HG03025 (cell line): Measurements from ENCODE around the gene BCL10.
"Not testable (repeated sequence)": the region's sequence is repeated elsewhere in the genome, so short reads cannot be mapped to it uniquely, and the experiment has no call there.

Experiments
- ATAC-seq: cut with Tn5 transposase; IDR thresholded peaks from one replicate; pipeline ENCODE4 v1.9.1; 2021; ENCODE audit warnings: mild to moderate bottlenecking, moderate library complexity; ENCODE audit not compliant: unreplicated experiment, low FRiP score

Gene BCL10

DNA sequence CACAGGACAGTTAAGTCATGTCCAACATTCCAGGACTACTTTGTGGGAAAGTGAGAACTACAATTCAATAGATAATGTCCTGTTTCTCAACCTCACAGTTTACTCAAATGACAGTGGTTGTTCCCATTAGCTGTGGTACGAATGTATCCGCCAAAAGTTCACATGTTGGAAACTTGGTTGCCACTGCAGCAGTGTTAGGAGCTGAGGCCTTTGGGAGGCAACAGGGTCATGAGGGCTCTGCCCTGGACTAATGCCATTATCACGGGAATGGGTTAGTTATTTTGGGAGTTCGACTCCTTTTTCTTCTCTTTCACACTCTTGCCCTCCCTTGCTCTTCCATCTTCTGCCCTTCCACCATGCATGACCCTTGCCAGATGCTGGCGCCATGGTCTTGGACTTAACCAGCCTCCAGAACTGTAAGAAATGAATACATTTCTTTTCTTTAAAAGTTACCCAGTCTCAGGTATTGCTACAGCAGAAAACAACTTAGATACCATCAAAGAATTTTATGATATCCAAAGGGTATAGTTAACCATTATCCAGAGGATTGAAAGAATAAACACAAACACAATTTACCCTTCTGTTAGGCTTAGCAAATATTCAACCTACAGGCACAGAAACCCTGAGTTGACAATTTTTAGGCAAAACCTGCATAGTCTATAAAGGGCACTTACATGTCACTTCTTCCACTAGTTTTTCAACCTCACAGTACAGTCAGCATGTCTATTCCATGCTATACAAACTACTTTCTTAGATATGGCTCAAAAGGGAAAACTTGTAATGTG, 7.4 kb downstream of the BCL10 start:
- no peak for ATAC-seq

GRCh38 chr1:85267313-85267712, 9.1 kb downstream of the BCL10 start:
- ATAC-seq, result no peak

DNA sequence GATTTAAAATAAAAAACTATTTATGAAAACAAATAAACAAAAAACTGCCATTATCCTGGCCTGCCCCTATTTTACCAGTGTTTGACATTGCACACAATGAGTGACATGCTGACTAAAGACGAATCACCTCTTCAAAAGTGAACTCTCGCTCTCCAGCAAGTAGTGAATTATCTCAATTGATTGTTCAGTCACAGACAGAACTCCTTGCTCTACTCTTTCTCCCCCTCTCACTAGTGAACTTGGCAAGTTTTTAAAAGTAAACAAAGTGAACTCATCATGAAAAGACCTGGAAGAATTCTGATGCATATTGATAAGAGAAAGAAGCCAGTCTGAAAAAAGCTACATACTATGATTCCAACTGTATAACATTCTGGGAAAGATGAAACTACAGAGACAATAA, 12.3 kb downstream of the BCL10 start:
- no peak for ATAC-seq

- no peak for ATAC-seq
Measured at GRCh38 chr1:85262985-85263384, 13.4 kb downstream of the BCL10 start.

DNA sequence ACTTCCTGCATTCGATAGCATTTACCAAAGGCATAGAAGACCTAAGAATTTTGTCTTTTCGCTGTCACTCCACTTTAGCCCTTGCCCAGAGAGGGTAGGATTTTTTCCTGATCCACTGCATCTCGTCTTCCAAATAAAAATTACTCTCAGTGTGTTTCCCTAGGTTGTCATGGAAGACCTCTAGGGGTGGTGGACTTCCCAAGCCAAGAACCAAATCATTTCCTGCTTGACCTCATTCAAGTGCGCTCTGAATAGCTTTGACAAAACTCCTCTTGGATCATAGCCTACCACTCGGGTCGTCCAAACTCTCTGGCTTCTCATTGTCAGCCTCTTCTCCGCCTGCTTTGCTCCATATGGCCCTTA, 16.5 kb downstream of the BCL10 start:
- ATAC-seq, result no peak

- peak; percentile 98 for ATAC-seq
Measured at GRCh38 chr1:85259118-85259911, 17.1 kb downstream of the BCL10 start, which contains the start of gene C1orf52. TSS of gene C1orf52 (minus strand) at chr1:85259662. CDS start at chr1:85259633, 29 bp downstream.

DNA sequence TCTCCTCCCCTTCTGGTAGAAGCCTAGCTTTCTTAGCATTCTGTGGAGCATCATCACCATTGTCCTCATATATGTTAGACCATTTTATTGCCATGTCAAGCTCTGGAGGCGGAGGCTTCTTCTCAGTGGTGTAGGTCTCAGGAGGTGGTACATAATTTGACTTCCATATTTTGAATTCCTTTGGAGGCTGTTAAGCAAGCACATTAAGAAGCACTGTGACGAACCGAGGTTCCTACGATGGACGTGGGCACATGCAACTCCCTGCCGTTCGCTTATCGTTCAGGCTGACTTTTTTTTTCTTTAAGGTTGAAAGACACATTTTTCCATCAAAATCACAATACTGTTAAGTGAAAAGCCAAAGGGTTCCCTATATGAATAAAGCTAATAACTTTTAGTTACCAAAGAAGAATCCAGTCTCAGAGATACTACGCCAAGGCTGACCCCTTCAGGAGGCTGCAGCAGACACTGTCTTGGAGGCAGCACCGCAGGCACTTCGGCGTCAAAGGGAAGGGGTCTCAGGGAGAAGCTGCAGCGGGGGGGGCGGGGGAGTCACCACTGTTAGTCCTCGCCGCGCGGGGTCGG, 17.8 kb downstream of the BCL10 start:
- ATAC-seq, result no peak

DNA sequence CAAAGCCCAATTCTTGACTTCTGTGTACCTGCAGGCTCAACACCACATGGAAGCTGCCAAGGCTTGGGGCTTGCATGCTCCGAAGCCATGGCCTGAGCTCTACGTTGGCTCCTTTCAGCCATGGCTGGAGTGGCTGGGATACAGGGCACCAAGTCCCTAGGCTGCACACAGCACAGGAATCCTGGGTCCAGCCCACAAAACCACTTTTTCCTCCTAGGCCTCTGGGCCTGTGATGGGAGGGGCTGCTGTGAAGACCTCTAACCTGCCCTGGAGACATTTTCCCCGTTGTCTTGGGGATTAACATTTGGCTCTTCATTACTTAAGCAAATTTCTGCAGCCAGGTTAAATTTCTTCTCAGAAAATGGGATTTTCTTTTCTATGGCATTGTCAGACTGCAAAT, 27.4 kb downstream of the BCL10 start:
- ATAC-seq, result not testable (repeated sequence)

DNA sequence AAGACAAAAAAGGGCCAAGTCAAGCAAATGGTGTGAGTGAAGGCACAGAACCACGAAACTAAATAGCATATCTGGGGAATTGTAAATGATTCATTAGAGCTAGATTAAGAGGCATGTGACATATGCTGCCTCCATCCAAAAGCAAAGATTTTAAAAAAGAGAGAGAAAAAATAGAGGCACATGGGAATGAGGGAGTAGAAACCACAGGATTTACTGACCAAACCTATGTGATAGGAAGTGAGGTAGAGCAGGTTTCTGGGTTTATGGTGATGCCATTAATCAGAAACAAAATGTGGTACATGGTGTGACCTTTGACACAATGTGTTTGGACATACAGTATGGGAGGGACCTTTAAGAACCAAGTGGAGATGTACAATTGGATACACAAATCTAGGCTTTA, 30.5 kb downstream of the BCL10 start:
- no peak for ATAC-seq

GRCh38 chr1:85245456-85245855, 31.0 kb downstream of the BCL10 start:
- no peak for ATAC-seq

- no peak for ATAC-seq
Measured at GRCh38 chr1:85244271-85245061, 32.0 kb downstream of the BCL10 start.

DNA sequence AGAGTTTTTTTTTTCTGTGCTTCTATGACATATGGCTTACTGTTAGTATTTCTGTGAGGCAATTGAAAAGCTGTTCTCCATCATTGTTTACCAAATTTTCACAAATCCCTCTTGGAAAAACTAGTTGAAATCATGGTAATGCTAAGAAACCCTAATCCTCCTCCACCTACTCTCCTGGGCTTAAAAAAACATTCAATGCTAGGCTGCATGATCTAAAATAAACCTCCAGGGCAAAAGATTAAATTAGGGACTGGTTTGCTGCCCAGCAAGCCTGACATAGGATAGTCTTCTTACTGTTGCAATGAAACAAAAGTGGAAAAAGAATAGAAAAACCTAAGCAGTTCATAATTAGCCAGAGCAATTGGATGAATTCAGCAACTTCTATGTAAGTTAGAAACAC, 33.1 kb downstream of the BCL10 start:
- no peak for ATAC-seq

- ATAC-seq, result no peak
Measured at GRCh38 chr1:85240643-85241042, 35.8 kb downstream of the BCL10 start.

DNA sequence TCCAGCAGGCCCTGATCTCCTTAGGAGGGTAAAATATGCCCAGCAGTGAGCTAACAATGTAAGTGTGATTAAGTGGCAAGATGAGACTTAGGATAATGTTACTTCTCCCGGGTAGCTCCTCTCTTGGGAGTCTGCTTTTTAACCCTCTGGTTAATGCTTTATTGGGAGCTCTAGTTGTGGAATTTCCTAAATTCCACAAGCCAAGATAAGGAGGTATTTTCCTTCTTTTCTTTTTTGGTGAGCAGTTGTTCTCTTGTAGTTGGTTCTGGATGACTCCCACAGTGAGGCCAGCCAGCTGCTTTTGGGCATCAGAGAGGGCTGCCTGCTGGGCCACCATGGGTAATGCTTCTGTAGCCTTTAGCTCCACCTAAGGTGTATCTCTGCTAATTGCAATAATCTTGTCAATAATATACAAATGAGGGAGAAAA, 36.2 kb downstream of the BCL10 start:
- ATAC-seq, result no peak

DNA sequence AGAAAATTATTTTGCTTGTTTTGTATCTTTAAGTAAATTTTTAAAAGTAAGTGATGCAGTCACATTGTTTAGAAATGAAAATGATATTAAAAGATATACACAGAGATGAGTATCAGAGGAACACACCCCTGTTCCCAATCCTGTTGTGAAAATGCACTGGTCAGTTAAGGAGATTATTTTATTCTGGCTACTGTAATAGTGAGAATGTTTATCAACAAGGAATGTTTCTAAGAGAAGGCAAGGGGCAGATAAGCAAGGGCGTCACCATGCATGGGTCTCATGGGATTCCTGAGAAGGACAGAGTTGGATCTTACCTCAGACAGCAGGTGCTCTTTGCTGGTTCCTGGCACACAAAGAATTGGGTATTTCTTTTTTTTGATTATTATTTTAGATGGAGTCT, 38.8 kb downstream of the BCL10 start:
- ATAC-seq, result no peak

DNA sequence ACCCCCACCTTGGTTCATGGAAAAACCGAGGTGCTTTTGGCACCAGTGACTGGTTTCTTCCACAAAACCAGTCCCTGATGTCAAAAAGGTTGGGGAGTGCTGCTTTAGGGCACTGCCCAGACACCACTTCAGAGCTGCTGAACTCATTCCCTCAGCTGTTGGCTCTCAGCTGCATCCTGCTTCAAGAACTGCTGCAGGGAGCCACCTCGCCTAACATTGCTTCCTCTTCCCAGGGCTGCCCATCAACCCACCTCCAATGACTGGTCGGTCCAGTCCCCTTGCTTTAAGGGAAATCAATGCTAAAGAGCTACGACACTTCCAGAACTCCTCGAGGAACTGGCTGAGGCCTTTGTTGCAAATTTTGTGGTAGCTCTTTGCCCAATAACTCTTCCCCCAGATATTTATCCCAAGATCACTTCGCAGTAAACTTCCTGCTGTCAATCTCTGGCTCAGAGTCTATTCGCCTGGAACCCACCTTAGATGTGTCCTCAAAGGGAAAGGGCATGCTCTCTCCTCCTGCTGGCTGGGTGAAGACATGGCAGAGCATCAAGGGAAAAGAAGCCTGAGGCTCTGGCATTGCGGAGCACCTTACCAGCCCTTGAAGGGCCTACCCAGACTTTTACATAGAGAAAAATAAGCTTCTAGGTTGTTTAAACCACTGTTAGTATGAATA, 46.0 kb downstream of the BCL10 start:
- no peak for ATAC-seq

DNA sequence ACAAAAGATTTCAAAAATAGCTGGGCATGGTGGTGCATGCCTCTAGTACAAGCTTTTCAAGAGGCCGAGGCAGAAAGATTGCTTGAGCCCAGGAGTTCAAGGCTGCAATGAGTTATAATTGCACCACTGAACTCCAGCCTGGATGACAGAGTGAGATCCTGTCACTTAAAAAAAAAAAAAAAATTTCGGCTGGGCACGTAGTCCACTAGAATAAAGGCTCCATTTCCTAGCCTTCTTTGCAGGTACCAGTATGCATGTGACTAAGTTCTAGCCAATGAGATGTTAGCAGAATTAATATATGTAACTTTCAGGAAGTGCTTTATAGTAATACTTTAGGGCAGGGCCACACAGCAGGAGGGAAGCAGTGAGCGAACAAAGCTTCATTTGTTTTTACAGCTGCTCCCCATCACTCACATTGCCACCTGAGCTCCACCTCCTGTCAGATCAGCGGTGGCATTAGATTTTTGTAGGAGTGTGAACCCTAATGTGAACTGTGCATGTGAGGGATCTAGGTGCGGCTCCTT, 46.8 kb downstream of the BCL10 start:
- no peak for ATAC-seq

DNA sequence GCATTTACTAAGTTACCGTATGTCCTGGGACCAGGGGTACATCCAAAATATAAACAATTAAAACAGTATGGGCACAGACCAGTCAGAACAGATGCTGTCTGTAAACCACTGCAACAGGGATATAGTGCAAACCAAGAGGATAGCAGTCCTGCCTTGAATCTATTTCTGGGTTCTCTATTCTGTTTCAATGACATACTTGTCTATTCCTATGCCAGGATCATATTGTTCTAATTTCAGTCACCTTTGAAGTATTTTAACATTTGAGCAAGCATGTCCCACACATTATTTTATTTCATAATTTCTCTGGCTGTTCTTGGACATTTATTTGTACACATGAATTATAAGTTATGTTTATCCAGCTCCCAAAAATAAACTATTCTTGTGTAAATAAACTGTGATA, 47.5 kb downstream of the BCL10 start:
- no peak for ATAC-seq

GRCh38 chr1:85225624-85226380, 50.6 kb downstream of the BCL10 start:
- no peak for ATAC-seq
